ENCODE results near the gene SMCO4. TPM values are rescaled to one million over a fixed set of nuclear protein-coding genes. Genes with fewer than 3 reads are reported as not detected.

SMCO4 gene
- total RNA-seq, 1 experiment from 2014 or later, result 72.1 TPM

GRCh38 chr11:93517041-93517440, 26.1 kb downstream of the SMCO4 start:
- no peak for DNase-seq (ENCODE audit: low read depth)
- in situ Hi-C loops (cut with HindIII; ENCODE audit: low pct_unique_long_range_greater_than_20kb, low sequenced_read_pairs), result no loop called here

- in situ Hi-C loops (cut with HindIII; ENCODE audit: low pct_unique_long_range_greater_than_20kb, low sequenced_read_pairs), result no loop called here
- no peak for DNase-seq (ENCODE audit: low read depth)
Measured at GRCh38 chr11:93515441-93516025, 27.7 kb downstream of the SMCO4 start.

GRCh38 chr11:93514712-93515111, 28.5 kb downstream of the SMCO4 start:
- in situ Hi-C loops (cut with HindIII; ENCODE audit: low pct_unique_long_range_greater_than_20kb, low sequenced_read_pairs), result no loop called here
- no peak for DNase-seq (ENCODE audit: low read depth)

- no peak for DNase-seq (ENCODE audit: low read depth)
- in situ Hi-C loops (cut with HindIII; ENCODE audit: low pct_unique_long_range_greater_than_20kb, low sequenced_read_pairs), result no loop called here
Measured at GRCh38 chr11:93513772-93514171, 29.4 kb downstream of the SMCO4 start.

GRCh38 chr11:93512949-93513667, 30.1 kb downstream of the SMCO4 start:
- in situ Hi-C loops (cut with HindIII; ENCODE audit: low pct_unique_long_range_greater_than_20kb, low sequenced_read_pairs), result no loop called here
- DNase-seq (ENCODE audit: low read depth), result no peak

GRCh38 chr11:93512073-93512475, 31.1 kb downstream of the SMCO4 start:
- DNase-seq (ENCODE audit: low read depth), result no peak
- in situ Hi-C loops (cut with HindIII; ENCODE audit: low pct_unique_long_range_greater_than_20kb, low sequenced_read_pairs), result no loop called here

GRCh38 chr11:93510196-93510873, 32.9 kb downstream of the SMCO4 start:
- in situ Hi-C loops (cut with HindIII; ENCODE audit: low pct_unique_long_range_greater_than_20kb, low sequenced_read_pairs), result no loop called here
- no peak for DNase-seq (ENCODE audit: low read depth)

GRCh38 chr11:93507517-93507916, 35.7 kb downstream of the SMCO4 start:
- no peak for DNase-seq (ENCODE audit: low read depth)
- in situ Hi-C loops (cut with HindIII; ENCODE audit: low pct_unique_long_range_greater_than_20kb, low sequenced_read_pairs), result no loop called here

- in situ Hi-C loops (cut with HindIII; ENCODE audit: low pct_unique_long_range_greater_than_20kb, low sequenced_read_pairs), result no loop called here
- DNase-seq (ENCODE audit: low read depth), result no peak
Measured at GRCh38 chr11:93505703-93506102, 37.5 kb downstream of the SMCO4 start.

- in situ Hi-C loops (cut with HindIII; ENCODE audit: low pct_unique_long_range_greater_than_20kb, low sequenced_read_pairs), result no loop called here
Measured at GRCh38 chr11:93504110-93505095, 38.8 kb downstream of the SMCO4 start.

GRCh38 chr11:93501856-93502255, 41.3 kb downstream of the SMCO4 start:
- in situ Hi-C loops (cut with HindIII; ENCODE audit: low pct_unique_long_range_greater_than_20kb, low sequenced_read_pairs), result no loop called here
- no peak for DNase-seq (ENCODE audit: low read depth)

More at GRCh38 chr11:93504110-93505095, 38.8 kb downstream of the SMCO4 start:
- DNase-seq (ENCODE audit: low read depth), result peak; percentile 9

GRCh38 chr11:93500759-93501158, 42.4 kb downstream of the SMCO4 start:
- in situ Hi-C loops (cut with HindIII; ENCODE audit: low pct_unique_long_range_greater_than_20kb, low sequenced_read_pairs), result no loop called here
- no peak for DNase-seq (ENCODE audit: low read depth)

GRCh38 chr11:93498641-93499040, 44.5 kb downstream of the SMCO4 start:
- DNase-seq (ENCODE audit: low read depth), result peak; percentile 8
- in situ Hi-C loops (cut with HindIII; ENCODE audit: low pct_unique_long_range_greater_than_20kb, low sequenced_read_pairs), result no loop called here

GRCh38 chr11:93498161-93498560, 45.0 kb downstream of the SMCO4 start:
- in situ Hi-C loops (cut with HindIII; ENCODE audit: low pct_unique_long_range_greater_than_20kb, low sequenced_read_pairs), result no loop called here
- no peak for DNase-seq (ENCODE audit: low read depth)

- in situ Hi-C loops (cut with HindIII; ENCODE audit: low pct_unique_long_range_greater_than_20kb, low sequenced_read_pairs), result no loop called here
Measured at GRCh38 chr11:93497596-93497995, 45.6 kb downstream of the SMCO4 start.

GRCh38 chr11:93494357-93494756, 48.8 kb downstream of the SMCO4 start:
- DNase-seq (ENCODE audit: low read depth), result peak; percentile 10
- in situ Hi-C loops (cut with HindIII; ENCODE audit: low pct_unique_long_range_greater_than_20kb, low sequenced_read_pairs), result no loop called here

More at GRCh38 chr11:93497596-93497995, 45.6 kb downstream of the SMCO4 start:
- no peak for DNase-seq (ENCODE audit: low read depth)

- in situ Hi-C loops (cut with HindIII; ENCODE audit: low pct_unique_long_range_greater_than_20kb, low sequenced_read_pairs), result no loop called here
- no peak for DNase-seq (ENCODE audit: low read depth)
Measured at GRCh38 chr11:93493252-93493897, 49.8 kb downstream of the SMCO4 start.
